ENCODE measurements around the gene ITPR3.

Gene ITPR3

DNA sequence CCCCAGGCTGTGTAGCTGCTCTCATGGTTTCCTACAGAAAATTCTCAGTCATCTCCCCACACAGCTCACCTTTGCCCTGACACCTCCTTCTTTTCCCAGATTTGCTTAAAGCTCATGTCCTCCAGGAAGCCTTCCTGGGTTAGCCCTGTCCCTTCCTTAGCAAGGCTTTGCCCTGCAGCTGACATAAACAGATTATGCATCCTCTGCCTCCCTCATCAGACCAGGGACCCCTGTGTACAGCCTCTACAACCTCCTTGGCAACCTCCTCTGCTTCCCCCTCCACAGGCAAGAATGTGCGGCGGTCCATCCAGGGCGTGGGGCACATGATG is 50.6 kb downstream of the ITPR3 start:
- DNase-seq = no peak

DNA sequence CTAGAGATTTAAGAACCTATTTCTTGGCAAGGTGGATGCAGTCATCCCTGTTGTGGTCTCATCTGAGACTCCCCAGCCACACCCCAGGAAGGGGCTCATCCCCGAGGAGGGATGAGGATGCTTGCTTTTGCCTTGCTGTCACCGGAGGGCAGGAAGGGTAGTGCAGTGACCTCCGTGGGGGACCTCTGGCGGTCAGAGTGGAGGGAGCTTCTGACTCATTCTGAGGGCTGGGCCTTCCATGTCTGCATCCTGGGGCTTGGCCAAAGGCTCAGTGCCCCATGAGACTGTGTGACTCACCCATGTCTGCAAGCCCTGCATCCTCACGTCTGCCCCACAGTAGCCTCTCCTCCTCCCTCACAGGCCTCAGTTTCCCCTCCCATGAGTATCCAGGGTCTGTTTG is 51.7 kb downstream of the ITPR3 start:
- no peak for DNase-seq

DNA sequence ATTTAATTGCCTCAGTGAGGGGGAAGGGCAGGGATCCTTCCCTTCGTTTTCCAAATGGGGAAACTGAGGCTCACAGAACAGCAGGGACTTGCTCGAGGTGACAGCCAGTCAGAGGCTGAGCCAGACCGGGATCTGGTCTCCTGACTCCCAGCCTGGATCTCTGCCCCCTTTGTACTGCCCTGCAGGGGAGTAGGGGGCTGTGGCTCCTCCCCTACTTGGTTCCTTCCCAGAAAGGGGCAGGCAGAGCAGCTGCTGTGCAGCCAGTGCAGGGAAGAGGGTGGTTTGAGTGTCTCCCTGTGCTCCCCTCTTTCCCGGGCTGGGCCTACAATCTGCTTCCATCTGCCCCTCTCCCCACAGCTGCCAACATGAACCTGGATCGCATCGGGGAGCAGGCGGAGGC is 52.7 kb downstream of the ITPR3 start:
- no peak for DNase-seq

DNA sequence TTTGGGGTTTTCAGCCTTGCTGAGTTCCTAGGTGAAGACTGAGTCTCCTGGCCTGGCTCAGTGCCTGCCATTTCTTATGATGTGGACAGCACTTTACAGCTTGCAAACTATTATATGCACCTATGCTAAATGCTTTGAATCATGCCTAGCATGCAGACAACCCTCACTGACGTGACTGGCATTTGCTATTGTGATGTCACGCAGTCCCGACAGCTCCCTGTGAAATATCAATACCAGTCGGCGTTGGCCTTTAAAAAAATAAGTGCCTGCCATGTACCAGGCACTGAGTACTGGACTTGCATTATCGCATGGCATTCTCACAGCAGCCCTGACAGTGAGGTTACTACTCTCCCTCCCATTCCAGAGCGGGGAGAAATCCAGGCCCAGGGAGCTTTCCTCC is 54.8 kb downstream of the ITPR3 start:
- DNase-seq = no peak

DNA sequence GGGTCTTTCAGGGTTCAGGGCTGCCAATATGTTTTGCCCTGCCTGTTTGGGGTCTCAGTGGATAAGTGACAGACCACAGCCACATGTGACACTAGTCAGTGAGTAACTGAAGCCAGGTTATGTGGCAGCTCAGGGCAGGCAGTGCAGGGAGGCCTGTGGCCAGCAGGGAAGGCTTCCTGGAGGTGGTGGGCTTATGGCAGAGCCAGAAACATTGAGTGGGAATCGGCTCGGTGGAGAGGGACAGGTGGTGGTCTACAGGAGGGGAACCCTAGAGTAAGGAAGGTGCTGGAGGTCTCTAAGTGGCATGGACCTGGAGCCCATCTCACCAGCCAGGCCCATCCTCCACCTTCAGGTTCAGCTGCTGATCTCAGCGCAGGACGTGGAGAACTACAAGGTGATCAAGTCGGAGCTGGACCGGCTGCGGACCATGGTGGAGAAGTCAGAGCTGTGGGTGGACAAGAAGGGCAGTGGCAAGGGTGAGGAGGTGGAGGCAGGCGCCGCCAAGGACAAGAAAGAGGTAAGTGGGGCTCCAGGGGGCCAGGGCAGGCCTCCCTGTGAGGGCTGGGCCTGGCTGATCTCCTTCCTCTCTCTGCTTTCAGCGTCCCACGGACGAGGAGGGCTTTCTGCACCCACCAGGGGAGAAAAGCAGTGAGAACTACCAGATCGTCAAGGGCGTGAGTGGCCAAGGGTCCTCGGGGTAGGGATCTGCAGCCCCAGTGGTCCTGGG is 55.5 kb downstream of the ITPR3 start:
- DNase-seq = no peak

DNA sequence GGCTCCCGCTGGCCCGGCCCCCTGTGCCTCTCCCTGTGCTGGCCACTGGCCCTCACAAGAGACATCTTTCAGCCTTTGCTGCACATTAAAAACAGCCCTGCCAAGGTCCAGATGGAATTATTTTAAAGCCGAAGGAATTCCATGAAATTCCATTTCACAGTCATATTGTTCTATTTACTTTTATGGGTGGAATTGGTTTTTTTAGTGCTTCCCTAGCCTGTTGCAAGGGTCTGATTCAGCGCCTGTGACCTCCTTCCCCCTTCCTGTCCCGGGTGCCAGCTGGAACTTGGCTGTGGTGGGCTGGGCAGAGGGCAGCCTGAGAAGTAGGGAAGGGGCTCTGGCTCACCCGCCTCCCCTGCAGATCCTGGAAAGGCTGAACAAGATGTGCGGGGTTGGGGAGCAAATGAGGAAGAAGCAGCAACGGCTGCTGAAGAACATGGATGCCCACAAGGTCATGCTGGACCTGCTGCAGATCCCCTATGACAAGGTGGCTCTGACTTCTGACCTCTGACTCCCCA is 56.1 kb downstream of the ITPR3 start:
- DNase-seq = no peak

DNA sequence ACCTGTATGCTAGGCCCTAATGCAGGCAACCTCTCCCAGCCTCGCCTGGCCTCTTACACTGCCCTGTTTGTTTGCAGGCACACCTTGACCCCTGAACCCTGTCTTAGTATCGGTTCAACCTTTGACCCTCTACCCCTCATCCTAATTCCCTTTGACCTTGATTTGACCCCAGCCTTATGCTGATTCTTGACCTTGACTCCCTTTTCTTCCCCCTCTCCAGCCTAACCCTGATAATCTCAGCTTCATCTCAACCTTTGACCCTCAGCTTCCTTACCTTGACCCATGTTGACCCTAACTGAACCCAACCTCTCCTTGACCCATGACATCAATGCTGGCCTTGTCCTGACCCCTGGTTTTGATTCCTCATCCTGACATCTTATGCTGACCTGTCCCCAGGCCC is 56.6 kb downstream of the ITPR3 start:
- no peak for DNase-seq

DNA sequence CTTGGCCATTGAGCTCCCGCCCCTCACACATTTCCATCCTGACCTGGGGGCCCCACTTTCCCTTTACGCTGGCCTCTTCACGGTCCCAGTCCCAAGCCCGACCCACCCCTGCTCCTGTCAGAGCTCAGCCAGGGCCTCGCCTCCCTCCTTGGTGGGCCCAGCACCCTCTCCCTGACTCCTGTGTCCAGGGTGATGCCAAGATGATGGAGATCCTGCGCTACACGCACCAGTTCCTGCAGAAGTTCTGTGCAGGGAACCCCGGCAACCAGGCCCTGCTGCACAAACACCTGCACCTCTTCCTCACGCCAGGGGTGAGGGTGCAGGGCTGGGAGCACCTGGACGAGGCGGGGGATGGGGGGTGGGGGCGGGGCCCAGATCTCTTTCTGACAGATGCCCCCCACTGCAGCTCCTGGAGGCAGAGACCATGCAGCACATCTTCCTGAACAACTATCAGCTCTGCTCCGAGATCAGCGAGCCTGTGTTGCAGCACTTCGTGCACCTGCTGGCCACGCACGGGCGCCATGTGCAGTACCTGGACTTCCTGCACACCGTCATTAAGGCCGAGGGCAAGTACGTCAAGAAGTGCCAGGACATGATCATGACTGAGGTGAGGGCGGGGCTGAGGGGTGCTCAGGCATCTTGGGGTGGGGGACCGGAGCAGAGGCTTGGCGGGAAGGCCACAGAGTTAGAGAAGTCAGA is 57.3 kb downstream of the ITPR3 start:
- DNase-seq = no peak

DNA sequence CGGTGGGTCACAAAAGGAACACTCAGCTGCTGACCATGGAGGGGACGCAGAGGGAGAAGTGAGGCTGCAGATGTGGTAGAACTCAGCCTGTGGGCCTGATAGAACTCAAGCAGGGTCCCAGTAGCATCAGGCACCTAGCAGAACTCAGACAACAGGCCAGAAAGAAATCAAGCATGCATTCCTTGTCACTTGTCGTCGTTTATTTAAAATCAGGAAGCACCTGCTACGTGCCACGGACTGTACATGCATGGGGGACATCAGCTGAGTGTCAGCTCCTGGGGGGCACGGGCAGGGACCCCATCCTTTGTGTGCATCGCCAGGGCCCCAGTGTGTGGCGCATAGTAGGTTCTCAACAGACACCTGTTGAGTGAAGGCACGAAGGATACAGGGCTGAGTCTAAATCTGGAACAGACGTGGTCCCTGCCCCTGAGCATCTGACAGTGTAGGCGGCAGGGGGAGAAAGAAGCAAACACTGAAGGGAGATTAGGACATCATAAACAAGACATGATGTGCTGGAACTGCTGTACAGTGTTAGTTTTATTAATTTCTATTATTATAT is 57.9 kb downstream of the ITPR3 start:
- DNase-seq = no peak

DNA sequence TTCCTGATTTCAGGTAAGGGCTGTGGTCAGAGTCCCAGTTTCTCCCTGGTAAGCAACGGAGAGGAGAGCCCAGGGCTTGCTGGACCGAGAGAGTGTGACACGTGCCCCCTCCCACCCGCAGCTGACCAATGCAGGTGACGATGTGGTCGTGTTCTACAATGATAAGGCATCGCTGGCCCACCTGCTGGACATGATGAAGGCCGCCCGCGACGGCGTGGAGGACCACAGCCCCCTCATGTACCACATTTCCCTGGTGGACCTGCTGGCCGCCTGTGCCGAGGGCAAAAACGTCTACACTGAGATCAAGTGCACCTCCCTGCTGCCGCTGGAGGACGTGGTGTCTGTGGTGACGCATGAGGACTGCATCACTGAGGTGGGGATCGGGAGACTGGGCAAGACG is 58.6 kb downstream of the ITPR3 start:
- no peak for DNase-seq

DNA sequence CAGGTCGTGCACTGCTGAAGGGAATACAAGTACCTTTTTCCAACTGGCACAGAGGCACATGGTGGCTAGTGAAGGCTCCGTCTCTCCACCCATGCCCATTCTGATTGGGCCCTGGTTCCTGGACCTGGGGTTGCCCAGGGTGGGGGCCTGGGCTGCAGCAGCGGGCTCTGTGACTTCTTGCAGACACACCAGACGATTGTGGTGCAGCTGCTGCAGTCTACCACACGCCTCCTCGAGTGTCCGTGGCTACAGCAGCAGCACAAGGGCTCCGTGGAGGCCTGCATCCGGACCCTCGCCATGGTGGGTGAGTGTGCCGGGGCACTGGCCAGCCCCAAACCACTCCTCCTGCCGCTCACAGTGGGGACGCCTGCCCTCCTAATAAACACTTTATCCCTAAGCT is 61.2 kb downstream of the ITPR3 start:
- no peak for DNase-seq

DNA sequence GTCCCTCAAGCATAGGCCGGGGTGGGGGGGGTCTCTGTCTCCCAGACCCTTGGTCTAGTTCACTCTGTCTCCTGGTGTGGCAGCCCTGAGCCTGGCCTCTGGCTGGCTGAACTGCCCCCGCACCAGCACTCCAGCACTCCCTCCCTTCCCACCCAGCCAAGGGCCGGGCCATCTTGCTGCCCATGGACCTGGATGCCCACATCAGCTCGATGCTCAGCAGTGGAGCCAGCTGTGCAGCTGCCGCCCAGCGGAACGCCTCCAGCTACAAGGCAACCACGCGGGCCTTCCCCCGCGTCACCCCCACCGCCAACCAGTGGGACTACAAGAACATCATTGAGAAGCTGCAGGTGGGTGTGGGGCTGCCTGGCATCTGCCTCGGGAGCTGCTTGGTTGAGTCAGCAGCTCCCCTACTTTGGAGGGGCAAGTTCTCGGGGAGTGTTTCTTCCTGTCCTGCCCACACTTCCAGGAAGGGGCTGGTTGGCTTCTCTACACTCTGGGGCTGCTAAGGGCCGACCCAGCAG is 62.0 kb downstream of the ITPR3 start:
- peak; percentile 29 for DNase-seq

DNA sequence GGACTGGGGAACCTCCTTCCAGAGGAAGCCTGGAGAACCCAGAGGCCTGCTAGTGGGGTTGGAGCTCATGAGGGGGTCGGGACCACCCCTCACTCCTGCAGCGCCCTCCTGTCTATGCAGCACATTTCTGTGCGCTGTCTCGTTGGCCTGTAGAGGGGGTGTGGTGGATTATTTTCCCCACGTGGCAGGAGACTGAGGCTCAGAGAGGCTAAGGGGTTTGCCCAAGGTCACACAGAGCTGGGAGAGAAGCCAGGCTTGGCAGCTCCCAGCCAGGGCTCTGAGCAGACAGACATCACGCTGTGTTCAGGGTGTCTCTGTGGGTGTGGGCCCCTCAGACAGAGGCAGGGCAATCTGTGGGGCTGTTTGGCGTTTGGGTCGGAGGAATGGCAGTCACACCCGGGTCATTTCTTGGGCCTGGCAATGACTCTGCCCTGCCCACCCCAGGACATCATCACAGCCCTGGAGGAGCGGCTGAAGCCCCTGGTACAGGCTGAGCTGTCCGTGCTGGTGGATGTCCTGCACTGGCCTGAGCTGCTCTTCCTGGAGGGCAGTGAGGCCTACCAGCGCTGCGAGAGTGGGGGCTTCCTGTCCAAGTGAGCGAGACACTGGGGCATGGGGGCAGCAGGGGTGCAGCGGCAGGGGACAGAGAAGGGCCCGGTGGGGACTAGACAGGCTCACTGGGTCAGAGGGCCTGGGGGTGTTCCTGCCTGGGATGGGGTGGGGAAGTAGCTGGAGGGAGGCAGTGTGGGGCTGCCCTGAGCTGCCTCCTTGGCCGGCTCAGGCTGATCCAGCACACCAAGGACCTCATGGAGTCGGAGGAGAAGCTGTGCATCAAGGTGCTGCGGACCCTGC is 62.7 kb downstream of the ITPR3 start:
- DNase-seq = no peak

DNA sequence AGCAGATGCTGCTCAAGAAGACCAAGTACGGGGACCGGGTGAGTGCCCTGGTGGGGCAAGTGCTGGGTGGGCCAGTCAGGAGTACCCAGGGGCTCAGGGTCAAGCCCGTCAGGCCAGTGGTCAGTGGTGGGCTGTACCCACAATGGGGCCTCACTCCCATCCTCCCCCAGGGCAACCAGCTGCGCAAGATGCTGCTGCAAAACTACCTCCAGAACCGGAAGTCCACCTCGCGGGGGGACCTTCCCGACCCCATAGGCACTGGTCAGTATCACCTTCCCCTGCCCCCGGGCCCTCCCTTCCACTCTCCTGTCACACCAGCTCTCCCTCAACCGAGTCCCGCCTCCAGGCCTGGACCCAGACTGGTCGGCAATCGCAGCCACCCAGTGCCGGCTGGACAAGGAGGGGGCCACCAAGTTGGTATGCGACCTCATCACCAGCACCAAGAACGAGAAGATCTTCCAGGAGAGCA is 63.3 kb downstream of the ITPR3 start:
- DNase-seq = no peak

DNA sequence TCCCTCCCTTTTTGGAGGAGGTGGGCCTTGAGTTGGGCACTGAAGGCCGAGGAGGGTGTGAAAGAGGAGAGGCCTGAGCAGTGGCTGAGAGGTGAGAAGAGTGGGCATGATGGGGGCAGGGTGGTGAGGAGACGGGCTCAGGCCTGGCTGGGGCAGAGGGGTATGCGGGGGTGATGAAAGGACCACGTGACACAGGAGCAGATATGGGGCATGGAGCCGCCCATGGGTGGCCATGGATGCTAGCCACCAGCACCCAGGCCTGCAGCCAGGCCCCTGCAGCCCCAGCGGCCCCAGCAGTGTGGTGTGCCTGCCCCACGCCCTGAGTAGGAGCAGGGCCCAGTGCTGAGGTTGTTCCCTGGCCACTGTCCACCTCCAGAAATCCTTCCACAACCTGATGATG is 63.9 kb downstream of the ITPR3 start:
- DNase-seq = no peak

DNA sequence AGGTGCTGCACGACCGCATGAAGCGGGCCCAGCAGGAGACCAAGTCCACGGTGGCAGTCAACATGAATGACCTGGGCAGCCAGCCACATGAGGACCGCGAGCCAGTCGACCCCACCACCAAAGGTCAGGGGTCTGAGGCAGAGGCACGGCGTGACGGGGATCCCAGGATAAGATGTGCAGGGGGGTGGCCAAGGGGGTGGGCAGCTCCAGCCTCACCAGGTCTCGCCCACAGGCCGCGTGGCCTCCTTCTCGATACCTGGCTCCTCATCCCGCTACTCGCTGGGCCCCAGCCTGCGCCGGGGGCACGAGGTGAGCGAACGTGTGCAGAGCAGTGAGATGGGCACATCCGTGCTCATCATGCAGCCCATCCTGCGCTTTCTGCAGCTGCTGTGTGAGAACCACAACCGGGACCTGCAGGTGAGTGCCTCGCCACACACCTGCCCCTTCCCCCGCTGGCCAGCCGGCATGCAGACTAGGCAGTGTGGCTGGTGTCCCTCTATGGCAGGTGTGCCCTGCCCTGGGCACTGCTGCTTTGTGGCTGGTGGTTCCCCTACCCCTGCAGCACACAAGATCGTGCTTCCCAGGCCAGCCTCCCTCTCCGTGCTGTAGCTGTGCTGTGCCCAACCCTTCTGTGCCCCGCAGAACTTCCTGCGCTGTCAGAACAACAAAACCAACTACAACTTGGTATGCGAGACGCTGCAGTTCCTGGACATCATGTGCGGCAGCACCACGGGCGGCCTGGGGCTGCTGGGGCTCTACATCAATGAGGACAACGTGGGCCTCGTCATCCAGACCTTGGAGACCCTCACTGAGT is 64.5 kb downstream of the ITPR3 start:
- DNase-seq = no peak

DNA sequence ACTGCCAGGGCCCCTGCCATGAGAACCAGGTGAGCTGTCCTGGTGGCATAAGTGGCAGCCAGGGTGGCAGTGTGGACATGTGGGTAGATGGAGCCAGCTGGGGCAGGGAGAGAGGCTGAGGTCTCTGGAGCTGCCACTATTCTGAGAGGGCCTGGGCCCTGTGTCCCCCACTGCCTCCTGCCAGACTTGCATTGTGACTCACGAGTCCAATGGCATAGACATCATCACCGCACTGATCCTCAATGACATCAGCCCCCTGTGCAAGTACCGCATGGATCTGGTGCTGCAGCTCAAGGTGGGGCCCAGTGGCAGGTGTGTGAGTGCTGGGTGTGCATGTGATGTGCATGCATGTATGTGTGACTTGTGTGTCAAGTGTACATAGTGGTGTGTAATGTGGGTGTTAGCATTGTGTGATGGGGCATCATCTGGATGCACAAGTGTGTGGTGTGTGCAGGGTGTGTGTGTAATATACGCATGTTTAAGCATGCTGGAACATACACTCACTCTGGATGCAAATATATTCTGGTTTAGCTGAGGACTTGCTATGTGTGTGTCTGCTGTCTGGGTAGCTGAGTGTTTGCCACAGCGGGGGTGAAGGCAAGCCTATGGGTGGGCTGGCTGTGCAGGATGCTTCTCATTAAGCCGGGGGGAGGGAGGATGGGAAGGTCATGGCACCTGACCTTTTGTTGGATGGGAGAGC is 65.3 kb downstream of the ITPR3 start:
- no peak for DNase-seq

DNA sequence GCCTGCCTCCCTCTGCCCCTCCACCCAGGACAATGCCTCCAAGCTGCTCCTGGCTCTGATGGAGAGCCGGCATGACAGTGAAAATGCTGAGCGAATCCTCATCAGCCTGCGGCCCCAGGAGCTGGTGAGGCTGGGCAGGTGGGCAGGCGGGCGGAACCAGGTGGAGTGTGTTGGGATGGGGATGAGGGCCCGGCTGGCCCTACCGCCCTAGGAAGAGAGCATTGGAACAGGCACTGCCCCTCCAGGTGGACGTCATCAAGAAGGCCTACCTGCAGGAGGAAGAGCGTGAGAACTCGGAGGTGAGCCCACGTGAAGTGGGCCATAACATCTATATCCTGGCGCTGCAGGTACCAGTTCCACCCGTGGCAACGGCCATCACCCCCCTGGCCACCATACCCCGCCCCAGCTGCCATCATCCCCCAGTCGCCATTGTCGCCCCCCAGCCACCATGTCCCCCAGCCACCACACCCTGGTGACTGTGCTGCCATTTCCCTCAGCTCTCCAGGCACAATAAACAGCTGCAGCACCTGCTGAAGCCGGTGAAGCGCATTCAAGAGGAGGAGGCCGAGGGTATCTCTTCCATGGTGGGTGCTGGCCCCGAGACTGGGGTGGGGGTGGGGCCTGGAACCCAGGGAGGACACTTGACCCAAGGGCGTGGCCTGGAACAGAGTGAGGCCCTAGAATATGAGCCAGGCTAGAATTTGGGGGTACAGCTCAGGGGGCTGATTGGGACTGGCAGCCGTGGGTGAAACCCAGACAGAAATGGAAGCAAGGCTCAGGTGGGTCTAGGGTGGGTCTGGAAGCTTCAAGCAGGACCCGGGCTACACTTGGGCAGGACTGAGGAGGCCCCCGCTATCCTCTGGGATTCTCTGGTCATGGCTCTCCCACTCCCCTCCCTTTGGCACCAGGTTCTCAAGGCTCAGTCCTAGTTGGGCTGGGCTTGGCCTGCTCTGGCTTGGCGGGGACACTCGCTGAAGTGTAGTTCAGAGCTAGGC is 66.2 kb downstream of the ITPR3 start:
- no peak for DNase-seq

DNA sequence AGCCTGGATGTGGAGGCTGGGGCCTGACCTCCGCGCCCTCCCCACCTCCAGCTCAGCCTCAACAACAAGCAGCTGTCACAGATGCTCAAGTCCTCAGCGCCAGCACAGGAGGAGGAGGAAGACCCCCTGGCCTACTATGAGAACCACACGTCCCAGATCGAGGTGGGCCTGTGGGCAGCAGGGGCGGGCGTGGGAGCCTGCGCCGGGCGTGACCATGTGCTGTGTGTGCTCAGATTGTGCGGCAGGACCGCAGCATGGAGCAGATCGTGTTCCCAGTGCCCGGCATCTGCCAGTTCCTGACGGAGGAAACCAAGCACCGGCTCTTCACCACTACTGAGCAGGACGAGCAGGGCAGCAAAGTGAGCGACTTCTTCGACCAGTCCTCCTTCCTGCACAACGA is 66.9 kb downstream of the ITPR3 start:
- DNase-seq = no peak

DNA sequence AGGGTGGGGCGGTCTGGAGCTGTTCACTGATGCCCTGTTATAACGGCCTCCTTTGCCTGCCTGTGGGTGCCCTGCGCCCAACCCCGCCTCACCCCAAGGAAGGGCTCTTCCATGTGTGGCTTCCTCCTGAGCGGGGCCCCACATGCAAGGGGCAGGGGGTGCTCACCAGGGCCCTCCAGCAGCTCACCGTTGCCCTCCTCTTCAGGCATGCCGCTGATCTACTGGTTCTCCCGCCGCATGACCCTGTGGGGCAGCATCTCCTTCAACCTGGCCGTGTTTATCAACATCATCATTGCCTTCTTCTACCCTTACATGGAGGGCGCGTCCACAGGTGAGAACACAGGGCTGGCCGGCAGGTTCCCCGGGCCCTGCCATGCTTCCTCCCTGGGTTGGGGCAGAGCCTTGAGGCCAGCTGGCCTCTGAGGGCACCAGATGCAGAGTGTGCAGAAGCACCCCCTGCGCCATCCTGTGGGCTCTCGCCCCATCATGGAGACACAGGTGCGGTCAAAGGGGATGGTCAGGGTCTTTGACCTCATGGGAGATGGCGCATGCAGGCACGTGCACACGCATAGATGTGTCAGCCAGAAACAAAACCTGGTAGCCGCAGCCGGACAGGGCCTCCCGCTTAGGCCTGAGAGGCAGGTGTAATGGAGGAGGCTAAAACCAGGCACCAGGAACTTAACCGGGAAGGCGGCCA is 67.5 kb downstream of the ITPR3 start:
- DNase-seq = no peak
